GM21529 (cell line): ENCODE data around the gene SELENOO.

Source experiments
- ATAC-seq: cut with Tn5 transposase; IDR thresholded peaks from one replicate; pipeline ENCODE4 v1.9.1; 2021; ENCODE audit not compliant: unreplicated experiment

The SELENOO gene

GRCh38 chr22:50171319-50171964 is 29.4 kb upstream of the SELENOO start:
- no peak for ATAC-seq

- ATAC-seq = no peak
Observed at GRCh38 chr22:50171965-50172421, 28.8 kb upstream of the SELENOO start.

GRCh38 chr22:50173311-50173982 is 27.4 kb upstream of the SELENOO start:
- ATAC-seq = no peak

- no peak for ATAC-seq
Observed at GRCh38 chr22:50173983-50174355, 26.8 kb upstream of the SELENOO start.

GRCh38 chr22:50174382-50175190 is 26.2 kb upstream of the SELENOO start:
- no peak for ATAC-seq

- no peak for ATAC-seq
Observed at GRCh38 chr22:50175191-50175461, 25.7 kb upstream of the SELENOO start.

GRCh38 chr22:50175921-50176849 is 24.6 kb upstream of the SELENOO start:
- no peak for ATAC-seq

- ATAC-seq = no peak
Observed at GRCh38 chr22:50176850-50177536, 23.8 kb upstream of the SELENOO start.

GRCh38 chr22:50177537-50178470 is 23.0 kb upstream of the SELENOO start:
- ATAC-seq = no peak

GRCh38 chr22:50178471-50178864 is 22.3 kb upstream of the SELENOO start:
- ATAC-seq = no peak

- no peak for ATAC-seq
Observed at GRCh38 chr22:50178871-50179869, 21.6 kb upstream of the SELENOO start.

GRCh38 chr22:50179937-50180726 is 20.7 kb upstream of the SELENOO start:
- no peak for ATAC-seq

GRCh38 chr22:50180727-50181521 is 19.9 kb upstream of the SELENOO start:
- no peak for ATAC-seq

- ATAC-seq = no peak
Observed at GRCh38 chr22:50182176-50183081, 18.4 kb upstream of the SELENOO start.

GRCh38 chr22:50183141-50183971 is 17.5 kb upstream of the SELENOO start:
- ATAC-seq = no peak
